ENCODE data around the gene SSBP1. TPM values are rescaled to one million over a fixed set of nuclear protein-coding genes. Genes with fewer than 3 reads are reported as not detected.

The SSBP1 gene
- total and polyA plus RNA-seq, 2 of the 8 experiments (the other 6 are each of a cell fraction or from before 2014, with no cell fraction given), result 136 to 254 TPM

GRCh38 chr7:141691961-141692360 is 46.2 kb upstream of the SSBP1 start:
- Histone ChIP-seq H3K4ac (replicated peaks; ENCODE audit: insufficient read length, low read depth, low read length) (no peak overlapping the region), H4K20me1 (replicated peaks in 1 of 2; ENCODE audit: control insufficient read depth in 1 of 2, insufficient read depth in 2 of 2, low read length in 2 of 2) (peaks cover 0 to 8% of the 10 kb centered on the region in 2 experiments), H4K91ac (replicated peaks; ENCODE audit: insufficient read length, low read length) (no peak overlapping the region), H2AFZ (ENCODE audit: low read length) (no peak overlapping the region), H2BK15ac (ENCODE audit: low read length) (no peak overlapping the region), H2BK20ac (ENCODE audit: low read length) (no peak overlapping the region), H3K4me1 (replicated peaks in 1 of 4; ENCODE audit: control insufficient read depth in 3 of 4, insufficient read depth in 4 of 4, low read length in 3 of 4) (peaks cover 0 to 12% (median 5%) of the 10 kb centered on the region in 4 experiments; a peak in 5 of 7 replicates), H3K27me3 (replicated peaks in 1 of 4; ENCODE audit: control insufficient read depth in 3 of 4, extremely low read depth in 1 of 4, insufficient read depth in 3 of 4, low read length in 3 of 4) (no peaks in the 10 kb centered on the region), H3K27ac (ENCODE audit: low read depth, low read length) (no peak overlapping the region), H3K4me2 (ENCODE audit: insufficient read depth in 1 of 2, low read depth in 2 of 2, low read length in 2 of 2) (no peak overlapping the region), H2BK120ac (replicated peaks; ENCODE audit: low read depth, low read length) (no peak overlapping the region), H2AK5ac (ENCODE audit: low read depth, low read length) (no peak overlapping the region), H3K23ac (ENCODE audit: insufficient read length) (no peak overlapping the region), H3K4me3 (ENCODE audit: extremely low read depth in 1 of 4, insufficient read depth in 2 of 4, low read depth in 3 of 4, low read length in 4 of 4) (no peak overlapping the region), H3K18ac (ENCODE audit: extremely low read depth, low read length) (no peak overlapping the region), H3K36me3 (ENCODE audit: control insufficient read depth in 2 of 4, insufficient read depth in 4 of 4, low read length in 3 of 4) (no peaks in the 10 kb centered on the region; a peak in 1 of 8 replicates), H3K56ac (replicated peaks; ENCODE audit: insufficient read length, low read depth, low read length) (no peak overlapping the region), H3K9me3 (ENCODE audit: insufficient read depth in 2 of 2, low read depth in 1 of 2, low read length in 1 of 2) (no peaks in the 10 kb centered on the region), H2BK12ac (ENCODE audit: low read depth, low read length) (no peak overlapping the region), H4K8ac (ENCODE audit: extremely low read depth, insufficient read depth, low read length) (no peak overlapping the region), H4K5ac (ENCODE audit: insufficient read length, low read depth, low read length) (no peak overlapping the region), H3K79me1 (ENCODE audit: low read depth, low read length) (peaks cover 1% of the 10 kb centered on the region; the same call in 1 of the 2 replicates), H3K23me2 (ENCODE audit: low read depth, low read length) (no peaks in the 10 kb centered on the region), H2BK5ac (ENCODE audit: low read depth, low read length) (no peak overlapping the region), H3K14ac (ENCODE audit: insufficient read length) (no peak overlapping the region), H3K9ac (replicated peaks in 1 of 4; ENCODE audit: extremely low read depth in 1 of 4, low read depth in 3 of 4, low read length in 3 of 4) (no peak overlapping the region), H3K79me2 (ENCODE audit: control insufficient read depth in 1 of 2, insufficient read depth in 2 of 2, low read length in 2 of 2) (peaks cover 0 to 60% of the 10 kb centered on the region in 2 experiments; a peak in 2 of 4 replicates)
- ChIA-PET POLR2A (ENCODE audit: partially characterized antibody) (no interaction called here), CTCF (ENCODE audit: partially characterized antibody) (interaction anchor here (0.9 to 8.5 kb wide), 2 partner anchors 17 to 43 kb away, joined by 4 to 62 read pairs; no protein-coding TSS in a partner anchor)
- no peak for DNase-seq (ENCODE audit: low read depth in 1 of 2, low spot score in 2 of 2)
- no peak for FAIRE-seq
- 78% methylated on average over 4 of the region's 4 CpGs; no CpG with 5 or more reads in 1 of the 2 experiments for WGBS, 2 experiments (ENCODE audit: extremely low coverage in 1 of 2, insufficient coverage in 1 of 2, insufficient read length in 1 of 2, insufficient replicate concordance in 2 of 2, low coverage in 1 of 2, low lambda C conversion rate in 2 of 2, missing lambda C conversion rate in 1 of 2)
- TF ChIP-seq RAD21 (IDR thresholded peaks at IDR 0.05 in 1 of 2, conservative IDR thresholded peaks at IDR 0.05 in 1 of 2; ENCODE audit: low read depth in 2 of 2, low read length in 2 of 2), result no peak
- TF ChIP-seq GTF2F1 (IDR thresholded peaks at IDR 0.05; ENCODE audit: borderline replicate concordance, low read depth, low read length), result no peak
- no peak for TF ChIP-seq FOSL1 (IDR thresholded peaks at IDR 0.05; ENCODE audit: insufficient read depth, low read depth, low read length)
